ENCODE measurements around the gene C11orf16.

- TF ChIP-seq CTCF (IDR thresholded peaks at IDR 0.05 in 2 of 3, conservative IDR thresholded peaks at IDR 0.05 in 1 of 3; ENCODE audit: borderline replicate concordance in 1 of 3, insufficient read depth in 1 of 3, low read depth in 2 of 3, low read length in 2 of 3) (no peak), POLR2AphosphoS5 (IDR thresholded peaks at IDR 0.05; ENCODE audit: low read depth, low read length) (no peak), ZBTB33 (IDR thresholded peaks at IDR 0.05; ENCODE audit: extremely low read depth, insufficient replicate concordance, low read length) (no peak), ATF3 (IDR thresholded peaks at IDR 0.05) (no peak)
These were observed 60.8 kb downstream of the C11orf16 start for GRCh38 chr11:8871962-8872361.
